HG03521 (cell line): Measurements from ENCODE around the gene CD46.
"Not testable (repeated sequence)": the region's sequence is repeated elsewhere in the genome, so short reads cannot be mapped to it uniquely, and the experiment has no call there.

Source experiments
- ATAC-seq: cut with Tn5 transposase; IDR thresholded peaks from one replicate; pipeline ENCODE4 v1.9.1; 2021; ENCODE audit warnings: mild to moderate bottlenecking, moderate library complexity; ENCODE audit not compliant: unreplicated experiment

Gene CD46

DNA sequence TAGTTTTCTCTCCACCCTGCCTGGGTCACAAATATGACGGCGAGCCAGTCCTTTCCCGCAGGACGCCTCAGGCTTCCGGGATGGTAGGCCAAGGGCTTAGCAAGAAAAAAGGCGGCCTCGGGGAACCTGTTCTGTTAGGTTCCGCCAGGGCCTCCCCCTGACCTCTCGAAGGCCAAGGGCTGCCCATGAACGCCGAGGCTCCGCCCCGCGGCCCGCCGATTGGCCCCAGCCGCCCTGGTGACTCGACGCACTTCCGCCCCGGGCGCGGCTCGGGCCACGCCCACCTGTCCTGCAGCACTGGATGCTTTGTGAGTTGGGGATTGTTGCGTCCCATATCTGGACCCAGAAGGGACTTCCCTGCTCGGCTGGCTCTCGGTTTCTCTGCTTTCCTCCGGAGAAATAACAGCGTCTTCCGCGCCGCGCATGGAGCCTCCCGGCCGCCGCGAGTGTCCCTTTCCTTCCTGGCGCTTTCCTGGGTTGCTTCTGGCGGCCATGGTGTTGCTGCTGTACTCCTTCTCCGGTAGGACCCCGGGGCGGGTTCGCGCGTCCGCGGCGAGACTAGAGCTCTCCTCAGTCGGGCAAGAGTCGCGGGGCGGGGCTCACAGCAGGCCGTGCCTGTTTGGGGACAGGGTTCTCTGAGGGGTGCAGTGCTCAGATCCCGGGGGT is at the start of gene CD46:
CD46 (plus strand) TSS at position 265 of the 666 bp plus-strand sequence; CDS start at position 424, 159 bp downstream.
- ATAC-seq, result peak; percentile 97

DNA sequence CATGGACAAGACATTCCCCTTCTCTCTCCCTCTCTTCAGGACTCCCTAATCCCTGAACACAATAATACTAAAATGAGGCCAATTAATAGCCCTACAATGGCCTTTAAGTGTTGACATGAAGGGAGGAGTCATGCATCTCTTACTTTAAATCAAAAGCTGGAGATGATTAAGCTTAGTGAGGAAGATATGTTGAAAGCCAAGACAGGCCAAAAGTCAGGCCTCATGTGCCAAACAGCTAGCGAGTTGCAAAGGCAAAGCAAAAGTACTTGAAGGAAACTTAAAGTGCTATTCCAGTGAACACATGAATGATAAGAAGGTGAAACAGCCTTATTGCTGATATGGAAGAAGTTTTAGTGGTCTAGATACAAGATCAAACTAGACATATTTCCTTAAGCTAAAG is 49.5 kb upstream of the CD46 start:
- ATAC-seq, result no peak

DNA sequence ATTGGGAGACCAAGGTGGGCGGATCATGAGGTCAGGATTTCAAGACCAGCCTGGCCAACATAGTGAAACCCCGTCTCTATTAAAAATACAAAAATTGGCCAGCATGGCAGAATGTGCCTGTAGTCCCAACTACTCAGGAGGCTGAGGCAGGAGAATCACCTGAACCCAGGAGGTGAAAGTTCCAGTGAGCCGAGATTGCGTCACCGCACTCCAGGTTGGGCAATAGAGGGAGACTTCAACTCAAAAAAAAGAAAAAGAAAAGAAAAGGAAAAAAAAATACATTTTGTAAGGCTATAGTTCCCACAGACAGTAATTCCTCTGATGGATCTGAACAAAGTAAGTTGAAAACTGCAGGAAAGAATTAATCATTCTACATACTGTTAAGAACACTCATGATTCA is 48.1 kb upstream of the CD46 start:
- ATAC-seq, result no peak

DNA sequence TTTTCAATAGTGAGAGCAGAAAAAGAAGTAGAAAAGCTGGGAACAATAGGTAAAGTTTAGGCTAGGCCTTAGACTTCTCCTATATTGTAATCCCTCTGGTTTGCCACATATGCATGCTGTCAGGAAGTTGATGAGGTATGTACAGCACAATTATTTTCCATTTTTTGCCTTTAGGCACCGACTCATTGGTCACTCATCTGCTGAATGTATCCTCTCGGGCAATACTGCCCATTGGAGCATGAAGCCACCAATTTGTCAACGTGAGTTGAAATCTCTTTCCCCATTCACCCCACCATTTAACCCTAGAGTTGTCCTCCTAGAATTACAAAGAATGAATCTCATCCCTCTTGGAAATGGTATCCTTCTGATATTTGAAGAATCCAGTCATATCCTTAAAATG is 43.9 kb upstream of the CD46 start:
- ATAC-seq, result not testable (repeated sequence)

DNA sequence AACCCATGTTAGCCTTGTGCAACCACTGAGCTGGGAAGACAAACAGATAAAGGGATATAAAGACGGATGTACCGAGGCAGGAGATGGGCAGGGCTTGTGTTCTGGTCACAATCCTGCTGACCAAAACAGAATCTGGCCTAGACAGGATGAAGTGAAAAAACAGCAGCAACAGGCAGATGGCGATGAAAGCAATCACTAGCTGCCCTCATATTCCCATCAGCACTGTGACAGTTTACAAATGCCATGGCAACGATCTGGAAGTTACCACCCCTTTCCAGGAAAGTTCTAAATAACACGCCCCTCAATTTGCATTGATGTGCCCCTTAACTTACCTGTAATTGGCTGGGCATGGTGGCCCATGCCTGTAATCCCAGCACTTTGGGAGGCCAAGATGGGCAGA is 40.6 kb upstream of the CD46 start:
- ATAC-seq, result no peak

DNA sequence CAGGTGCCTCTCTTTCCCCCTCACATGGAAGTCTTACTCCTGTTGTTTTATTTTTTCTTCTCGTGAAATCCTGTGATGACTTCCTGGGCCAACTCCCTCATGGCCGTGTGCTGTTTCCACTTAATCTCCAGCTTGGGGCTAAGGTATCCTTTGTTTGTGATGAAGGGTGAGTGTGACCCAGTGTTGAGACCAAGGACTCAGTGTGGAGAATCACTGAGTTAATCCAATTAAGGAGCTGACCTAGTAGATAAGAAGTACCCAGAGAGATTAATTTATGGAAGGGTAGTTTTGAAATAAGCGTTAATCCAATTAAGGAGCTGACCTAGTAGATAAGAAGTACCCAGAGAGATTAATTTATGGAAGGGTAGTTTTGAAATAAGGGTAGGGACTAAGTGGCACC is 39.2 kb upstream of the CD46 start:
- ATAC-seq, result not testable (repeated sequence)

DNA sequence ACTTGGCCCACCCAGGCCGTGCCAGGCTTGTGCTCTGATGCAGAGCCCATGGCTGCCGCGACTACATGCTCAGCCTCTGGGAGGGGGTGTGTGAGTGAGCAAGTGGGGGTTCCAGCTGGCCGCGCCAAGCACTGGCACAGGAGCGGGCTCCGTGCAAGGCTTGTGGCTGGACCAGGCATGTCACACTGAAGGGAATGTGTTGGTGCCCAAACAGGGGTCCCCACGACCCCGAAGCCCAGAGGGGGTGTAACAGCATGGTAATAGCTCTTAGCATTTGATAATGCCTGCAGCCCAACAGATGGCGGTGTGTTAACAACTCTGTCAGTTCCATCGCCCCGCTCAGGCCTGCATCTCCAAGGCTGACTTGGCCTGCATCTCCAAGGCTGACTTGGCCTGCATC is 38.3 kb upstream of the CD46 start:
- ATAC-seq, result no peak

DNA sequence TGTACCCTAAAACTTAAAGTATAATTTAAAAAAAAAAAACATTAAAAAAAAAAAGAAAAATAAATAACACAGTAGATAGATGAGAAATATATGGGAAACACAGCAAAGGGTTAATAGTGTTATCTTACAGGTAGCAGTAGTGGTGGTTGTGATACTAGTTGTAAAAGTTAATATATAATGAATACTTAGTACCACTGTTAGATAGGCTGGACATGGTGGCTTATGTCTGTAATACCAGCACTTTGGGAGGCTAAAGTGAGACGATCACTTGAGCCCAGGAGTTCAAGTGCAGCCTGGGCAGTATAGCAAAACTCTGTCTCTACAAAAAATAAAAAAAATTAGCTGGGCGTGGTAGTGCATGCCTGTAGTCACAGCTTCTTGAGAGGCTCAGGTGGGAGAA is 32.6 kb upstream of the CD46 start:
- ATAC-seq, result no peak

DNA sequence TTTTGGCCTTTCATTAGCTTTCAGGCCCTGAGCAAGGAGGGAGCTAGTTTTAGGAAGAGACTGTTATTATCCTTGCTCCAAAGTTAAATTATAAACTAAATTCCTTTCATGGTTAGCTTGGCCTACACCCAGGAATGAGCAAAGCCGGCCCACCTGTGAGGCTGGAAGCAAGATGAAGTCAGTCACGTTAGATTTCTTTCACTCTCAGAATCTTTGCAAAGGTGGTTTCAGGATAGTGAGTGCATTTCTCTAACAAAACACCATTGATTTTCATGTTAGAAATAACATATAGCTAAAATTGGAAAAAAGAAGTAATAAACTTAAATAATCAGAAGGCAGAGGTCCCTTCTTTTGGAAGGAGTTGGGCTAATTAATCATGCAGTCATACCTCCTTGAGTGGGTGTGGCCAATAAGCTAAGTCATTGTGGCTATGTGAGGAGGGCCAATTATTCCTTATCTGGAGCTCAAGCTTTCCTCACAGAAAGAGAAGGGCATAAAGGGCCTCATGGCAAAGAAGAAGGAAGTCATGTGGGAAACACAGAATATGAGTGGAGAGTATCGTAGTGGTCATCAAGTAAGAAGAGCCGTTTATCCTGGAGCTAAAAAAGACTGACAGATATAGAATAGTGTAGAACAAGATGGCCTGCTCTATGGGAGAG is 23.5 kb upstream of the CD46 start:
- not testable (repeated sequence) for ATAC-seq

DNA sequence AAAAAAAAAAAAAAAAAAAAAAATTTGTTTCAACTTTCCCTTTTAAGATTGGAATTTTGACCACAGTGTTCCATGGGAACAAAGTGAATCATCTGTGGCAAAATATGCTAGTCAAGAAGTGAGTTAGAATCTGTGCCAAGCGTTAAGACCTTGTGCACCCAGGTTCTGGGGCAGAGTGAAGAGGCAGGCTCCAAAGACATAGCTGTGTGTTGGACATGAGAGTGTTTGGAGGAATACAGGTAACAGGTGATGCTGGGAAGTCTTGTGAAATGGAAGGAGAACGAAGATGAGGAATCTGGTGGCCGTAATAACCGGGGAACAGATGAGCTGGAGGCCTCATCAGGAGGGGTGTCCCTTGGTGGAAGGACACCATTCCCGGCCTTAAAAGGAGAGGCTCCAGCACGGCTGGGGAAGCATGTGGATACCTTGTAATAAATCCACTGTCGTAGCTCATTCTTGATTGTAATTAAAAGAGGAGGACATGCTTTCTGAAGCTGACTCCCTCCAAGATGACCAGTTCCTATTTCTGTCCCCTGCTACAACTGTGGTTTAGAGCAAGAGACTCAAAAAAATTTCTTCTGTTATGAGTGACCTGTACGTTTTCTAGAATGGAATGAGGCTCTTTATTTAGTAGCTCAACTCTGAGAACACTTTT is 14.2 kb upstream of the CD46 start:
- ATAC-seq, result not testable (repeated sequence)

DNA sequence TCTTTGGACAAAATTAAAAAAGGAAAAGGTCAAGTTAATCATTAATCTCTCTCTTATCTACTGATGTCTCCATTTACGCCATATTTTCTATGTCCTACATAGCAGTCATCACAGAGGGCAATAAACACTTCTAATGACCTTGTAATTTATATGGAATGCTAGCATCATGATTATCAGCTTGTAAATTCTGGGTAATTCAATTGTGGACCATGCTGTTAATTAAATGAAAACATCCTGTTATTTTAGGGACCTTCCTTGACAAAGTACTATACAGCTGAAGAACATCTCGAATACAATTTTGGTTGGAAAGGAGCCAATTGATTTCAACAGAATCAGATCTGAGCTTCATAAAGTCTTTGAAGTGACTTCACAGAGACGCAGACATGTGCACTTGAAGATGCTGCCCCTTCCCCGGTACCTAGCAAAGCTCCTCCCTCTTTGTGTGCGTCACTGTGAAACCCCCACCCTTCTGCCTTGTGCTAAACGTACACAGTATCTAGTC is 13.6 kb upstream of the CD46 start:
- not testable (repeated sequence) for ATAC-seq

DNA sequence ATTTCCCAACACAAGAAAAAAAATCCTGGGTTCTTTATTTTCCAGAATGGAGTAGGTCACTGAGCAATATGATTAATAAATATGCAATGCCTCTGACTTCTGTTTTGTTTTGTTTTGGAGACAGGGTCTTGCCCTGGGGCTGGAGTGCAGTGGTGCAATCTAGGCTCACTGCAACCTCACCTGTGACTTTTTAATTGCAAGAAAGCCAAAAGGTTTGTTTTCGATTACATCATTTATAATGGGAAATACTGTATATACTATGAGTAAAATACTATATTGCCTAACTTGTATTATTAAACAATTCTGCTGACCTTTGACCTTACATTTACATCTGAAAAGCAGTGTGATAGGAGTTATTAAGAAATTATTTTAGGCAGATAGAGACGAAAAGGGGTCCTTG is 11.6 kb upstream of the CD46 start:
- ATAC-seq, result no peak

DNA sequence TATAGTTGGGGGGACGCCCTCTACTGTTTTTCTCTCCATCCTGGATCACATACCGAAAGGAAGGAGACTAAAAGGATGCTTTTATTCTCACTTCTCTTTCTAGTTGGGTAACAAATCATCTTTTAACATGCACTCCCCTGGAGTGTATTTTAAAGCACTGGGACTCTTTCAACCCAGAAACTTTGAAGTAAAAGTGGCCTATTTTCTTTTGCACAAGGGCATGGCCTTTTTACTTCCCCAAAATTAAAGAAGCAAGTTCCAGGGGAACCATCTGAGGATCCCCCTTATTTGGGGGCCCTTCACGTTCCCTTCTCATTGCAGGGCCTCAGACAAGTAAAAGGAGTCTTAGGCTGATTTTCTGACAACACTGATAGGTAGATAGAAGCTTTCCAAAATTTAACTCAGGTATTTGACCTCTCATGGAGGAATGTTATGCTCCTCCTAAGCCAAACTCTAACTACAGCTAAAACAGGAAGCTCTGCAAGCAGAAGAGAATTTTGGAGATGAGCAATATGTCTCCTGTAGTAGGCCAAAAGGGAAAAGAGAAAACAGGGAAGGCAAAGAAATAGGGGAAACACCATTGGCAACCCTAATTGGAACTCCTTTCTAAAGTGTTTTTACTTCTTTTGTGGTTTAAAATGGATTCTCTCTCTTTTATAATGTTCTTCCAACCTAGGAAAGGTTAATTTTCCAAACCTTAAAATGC is 8.9 kb upstream of the CD46 start:
- no peak for ATAC-seq

DNA sequence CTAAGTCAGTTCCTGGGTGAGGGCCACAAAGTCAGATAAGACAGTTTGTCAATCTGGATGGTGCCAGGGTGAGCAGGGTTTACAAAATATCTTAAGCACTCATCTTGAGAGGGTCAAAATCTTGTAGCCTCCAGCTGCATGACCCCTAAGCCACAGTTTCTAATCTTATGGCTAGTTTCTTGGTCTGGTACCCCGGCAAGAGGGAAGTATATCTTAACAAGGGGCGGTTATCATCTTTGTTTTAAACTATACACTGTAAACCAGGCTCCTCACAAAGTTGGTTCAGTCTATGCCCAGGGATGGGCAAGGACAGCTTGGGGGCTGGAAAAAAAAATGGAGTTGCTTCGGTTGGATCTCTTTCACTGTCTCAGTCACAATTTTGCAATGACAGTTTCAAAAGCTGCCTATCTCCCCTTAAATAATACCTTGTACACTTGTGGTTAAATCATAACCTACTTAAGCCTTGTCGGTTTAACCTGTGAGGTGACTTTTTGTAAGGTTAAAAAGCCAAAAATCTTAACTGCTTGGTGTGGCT is 7.8 kb upstream of the CD46 start:
- ATAC-seq, result no peak

DNA sequence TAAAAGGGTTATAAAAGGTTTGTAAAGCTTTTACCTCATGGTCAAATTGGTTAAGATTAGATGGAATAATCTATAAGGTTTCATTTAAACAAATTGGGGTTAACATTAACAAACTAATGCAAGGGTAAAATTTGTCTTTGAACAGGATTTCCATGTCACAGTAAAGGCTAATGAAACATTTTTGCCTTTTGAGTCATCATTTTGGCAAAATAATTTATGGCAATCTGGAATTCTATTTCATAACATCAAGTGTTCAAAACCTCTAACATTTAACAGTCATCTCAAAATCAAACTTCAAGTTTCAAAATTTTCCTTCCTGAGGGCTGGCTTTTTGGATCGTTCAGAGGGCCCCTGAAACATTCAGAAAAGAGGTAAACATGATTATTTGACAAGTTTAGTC is 6.6 kb upstream of the CD46 start:
- no peak for ATAC-seq

DNA sequence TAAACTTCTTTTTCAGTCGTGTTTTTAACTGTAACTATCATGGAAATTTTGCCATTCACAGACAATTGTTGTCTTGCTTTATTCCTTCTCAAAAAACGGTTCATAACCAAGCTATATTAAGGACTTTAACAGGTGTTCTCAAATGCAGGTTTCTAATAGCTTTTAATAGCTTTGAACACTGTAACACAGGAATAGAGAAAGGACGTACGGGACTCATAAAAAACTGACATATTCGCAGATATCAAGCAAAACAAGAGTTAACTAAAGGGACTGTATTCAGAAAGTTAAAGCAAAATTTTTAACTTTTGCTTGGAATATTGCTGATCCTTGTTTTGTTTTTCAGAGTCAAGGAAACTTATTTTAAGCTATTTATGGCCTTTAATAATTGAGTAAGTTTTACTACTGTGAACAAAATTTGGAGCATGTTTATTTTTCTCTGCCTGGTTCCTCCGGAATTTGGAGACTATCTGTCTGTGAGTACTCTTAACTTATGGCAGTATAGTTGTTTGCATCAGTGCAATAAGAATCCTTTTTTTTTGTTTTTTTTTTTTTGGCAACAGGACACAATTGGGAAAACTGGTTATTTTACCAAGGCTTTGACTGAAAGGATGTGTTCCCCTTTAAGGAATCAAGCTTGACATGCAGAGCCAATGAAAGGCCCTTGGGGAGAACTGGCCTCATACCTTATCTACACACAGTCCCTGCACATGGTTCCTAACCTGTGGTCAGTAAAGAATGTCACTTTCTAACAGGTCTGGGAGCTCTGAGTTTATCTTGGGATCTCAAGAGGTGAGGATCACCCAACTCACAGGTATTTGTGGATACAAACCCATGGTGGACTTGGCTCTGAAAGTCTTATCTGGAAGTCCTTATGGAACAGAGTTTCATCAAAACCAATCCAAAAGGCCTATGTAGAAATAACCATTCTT is 5.8 kb upstream of the CD46 start:
- ATAC-seq, result no peak

DNA sequence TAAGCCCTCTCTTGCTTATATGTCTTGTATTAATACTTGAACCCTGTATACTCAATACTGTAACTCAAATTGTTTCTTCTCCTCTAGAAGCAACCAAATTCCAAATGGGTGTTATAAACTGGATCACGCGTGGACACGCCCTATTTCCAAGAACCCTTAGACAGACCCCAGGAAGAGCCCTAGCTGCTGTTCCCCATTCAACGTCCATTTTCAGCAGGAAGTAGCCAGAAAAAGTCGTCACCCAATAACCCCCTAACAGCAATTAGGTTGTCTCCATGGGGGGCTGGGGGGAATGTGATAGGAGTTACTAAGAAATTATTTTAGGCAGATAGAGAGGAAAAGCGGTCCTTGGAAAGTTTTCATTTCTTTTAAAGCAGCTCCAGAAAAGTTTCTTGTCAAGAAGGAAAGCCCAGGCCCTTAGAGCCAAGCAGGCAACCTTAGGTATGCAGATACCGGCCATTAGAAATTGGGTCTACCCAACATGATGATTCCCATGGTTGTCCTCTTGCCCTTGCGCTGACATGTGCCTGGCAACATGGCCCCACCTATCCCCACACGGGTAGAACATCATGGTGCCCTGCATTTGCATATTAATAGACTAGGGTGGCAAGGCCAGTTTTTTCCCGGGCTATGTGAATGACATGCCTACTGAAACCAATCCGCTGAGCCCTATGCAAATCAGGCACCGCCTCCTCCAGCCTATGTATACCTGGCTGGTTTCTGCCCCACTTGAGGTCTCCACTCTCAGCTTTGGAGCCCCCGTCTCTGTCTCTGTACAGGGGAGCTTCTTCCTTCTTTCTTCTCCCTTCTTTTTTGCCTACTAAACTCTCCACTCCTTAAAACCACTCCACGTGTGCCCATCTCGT is 4.0 kb upstream of the CD46 start:
- no peak for ATAC-seq

DNA sequence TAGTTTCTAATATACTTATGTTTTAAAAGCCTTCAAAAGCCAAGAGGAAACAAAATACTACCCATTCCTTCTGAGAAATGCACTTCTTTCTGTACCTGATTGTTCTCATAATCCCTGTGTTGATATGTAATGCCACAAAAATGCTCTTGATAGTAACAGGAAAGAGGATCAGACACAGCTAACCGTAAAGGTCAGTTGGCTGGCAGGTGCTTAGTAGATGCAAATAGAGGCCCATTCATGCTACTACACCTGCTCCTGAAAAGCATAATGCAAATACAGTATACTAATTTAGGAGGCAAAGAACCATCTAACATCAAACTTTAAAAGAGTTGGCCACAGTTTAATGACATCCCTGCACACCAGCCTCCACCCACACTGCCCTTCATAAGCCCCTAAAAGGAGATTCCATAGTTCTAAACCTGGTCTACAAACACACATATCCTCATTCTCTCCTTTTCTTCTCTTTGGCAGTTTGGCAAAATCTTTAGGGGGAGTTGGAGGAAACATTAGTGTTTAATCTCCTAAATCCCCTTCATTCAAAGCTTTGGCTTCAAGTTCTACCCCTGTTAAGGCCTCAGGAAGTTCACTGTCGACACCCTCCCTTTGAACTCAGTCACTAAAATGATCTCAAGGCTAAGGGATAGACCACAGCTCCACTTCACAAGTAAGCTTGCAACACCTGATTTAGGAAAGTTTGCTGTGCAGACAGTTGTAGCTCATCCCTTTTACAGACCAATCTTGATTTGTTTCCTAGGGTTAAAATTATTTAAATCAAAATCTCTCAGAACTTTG is 2.9 kb upstream of the CD46 start:
- ATAC-seq, result no peak
